H9 (cell line): ENCODE measurements around the gene LHX4. TPM values are rescaled to one million over a fixed set of nuclear protein-coding genes. Genes with fewer than 3 reads are reported as not detected.

ENCODE experiments used
- DNase-seq: peaks from one replicate; pipeline ENCODE4 v3.0.0-alpha.2; 2017
- H2AFZ ChIP-seq: one replicate; pipeline ENCODE4 v1.6.1; 2013; ENCODE audit warnings: mild to moderate bottlenecking, low read length, control low read depth, moderate library complexity
- H2AK5ac ChIP-seq: 2 replicates; pipeline ENCODE4 v1.6.1; 2013; ENCODE audit warnings: low read length, control low read depth, mixed read lengths; ENCODE audit not compliant: insufficient read length
- H2BK120ac ChIP-seq: one replicate; pipeline ENCODE4 v1.6.1; 2013; ENCODE audit warnings: low read depth, mild to moderate bottlenecking, low read length, control low read depth, inconsistent platforms; ENCODE audit not compliant: poor library complexity, severe bottlenecking
- H2BK12ac ChIP-seq: 2 replicates; pipeline ENCODE4 v1.6.1; 2013; ENCODE audit warnings: low read length, control low read depth, mixed read lengths, low read depth; ENCODE audit not compliant: insufficient read length
- H2BK15ac ChIP-seq: 2 replicates; pipeline ENCODE4 v1.6.1; 2013; ENCODE audit warnings: low read depth, low read length, control low read depth
- H2BK20ac ChIP-seq: one replicate; pipeline ENCODE4 v1.6.1; 2013; ENCODE audit warnings: low read depth, mild to moderate bottlenecking, low read length, control low read depth, inconsistent platforms; ENCODE audit not compliant: poor library complexity, severe bottlenecking
- H2BK5ac ChIP-seq: 2 replicates; pipeline ENCODE4 v1.6.1; 2013; ENCODE audit warnings: low read length, control low read depth, mixed read lengths; ENCODE audit not compliant: insufficient read length
- H3K14ac ChIP-seq: 2 replicates; pipeline ENCODE4 v1.6.1; 2013; ENCODE audit warnings: low read length, control low read depth; ENCODE audit not compliant: insufficient read depth
- H3K18ac ChIP-seq: 2 replicates; pipeline ENCODE4 v1.6.1; 2013; ENCODE audit warnings: low read depth, mild to moderate bottlenecking, mixed read lengths, low read length, control low read depth; ENCODE audit not compliant: insufficient read length
- H3K23ac ChIP-seq: 2 replicates; pipeline ENCODE4 v1.6.1; 2013; ENCODE audit warnings: low read length, control low read depth, mixed read lengths, low read depth; ENCODE audit not compliant: insufficient read length
- H3K23me2 ChIP-seq: 2 replicates; pipeline ENCODE4 v1.6.1; 2013; ENCODE audit warnings: low read depth, mild to moderate bottlenecking, mixed read lengths, low read length, control low read depth; ENCODE audit not compliant: insufficient read length, poor library complexity, severe bottlenecking
- H3K27ac ChIP-seq: 2 replicates; pipeline ENCODE4 v1.5.1; 2013; ENCODE audit warnings: low read length, control low read depth, mixed read lengths, low read depth; ENCODE audit not compliant: insufficient read length
- H3K27me3 ChIP-seq: 2 replicates; pipeline ENCODE4 v1.6.1; 2013; ENCODE audit warnings: low read length, control low read depth, inconsistent platforms; ENCODE audit not compliant: insufficient read depth
- H3K4ac ChIP-seq: 2 replicates; pipeline ENCODE4 v1.6.1; 2013; ENCODE audit warnings: low read depth, mild to moderate bottlenecking, control low read depth, inconsistent platforms, low read length, moderate library complexity
- H3K4me1 ChIP-seq: 2 replicates; pipeline ENCODE4 v1.6.1; 2013; ENCODE audit warnings: low read length, control low read depth, inconsistent platforms; ENCODE audit not compliant: insufficient read depth
- H3K4me2 ChIP-seq: 2 replicates; pipeline ENCODE4 v1.6.1; 2013; ENCODE audit warnings: low read length, control low read depth, mixed read lengths; ENCODE audit not compliant: insufficient read length, insufficient read depth
- H3K56ac ChIP-seq: 2 replicates; pipeline ENCODE4 v1.6.1; 2013; ENCODE audit warnings: low read depth, mild to moderate bottlenecking, mixed read lengths, low read length, control low read depth; ENCODE audit not compliant: insufficient read length
- H3K79me1 ChIP-seq: 2 replicates; pipeline ENCODE4 v1.6.1; 2013; ENCODE audit warnings: low read depth, mild to moderate bottlenecking, moderate library complexity, low read length, control low read depth, inconsistent platforms; ENCODE audit not compliant: insufficient read depth, poor library complexity, severe bottlenecking
- H3K79me2 ChIP-seq: 2 replicates; pipeline ENCODE4 v1.6.1; 2013; ENCODE audit warnings: low read length, control low read depth, inconsistent platforms; ENCODE audit not compliant: insufficient read depth
- H3K9ac ChIP-seq: 2 replicates; pipeline ENCODE4 v1.6.1; 2013; ENCODE audit warnings: low read length, control low read depth, mixed read lengths; ENCODE audit not compliant: insufficient read length; ENCODE audit errors: extremely low read depth
- H3K9me3 ChIP-seq: one replicate; pipeline ENCODE4 v1.6.1; 2013; ENCODE audit warnings: low read depth, low read length, inconsistent platforms; ENCODE audit not compliant: control insufficient read depth
- H3T11ph ChIP-seq: one replicate; pipeline ENCODE4 v1.6.1; 2013; ENCODE audit warnings: mild to moderate bottlenecking, low read length, control low read depth, inconsistent platforms
- H4K20me1 ChIP-seq: one replicate; pipeline ENCODE4 v1.6.1; 2013; ENCODE audit not compliant: control insufficient read depth, insufficient read length, insufficient read depth
- H4K5ac ChIP-seq: 2 replicates; pipeline ENCODE4 v1.6.1; 2013; ENCODE audit warnings: low read depth, mild to moderate bottlenecking, mixed read lengths, low read length, control low read depth; ENCODE audit not compliant: insufficient read length
- H4K8ac ChIP-seq: replicated peaks from 2 replicates; pipeline ENCODE4 v1.6.1; 2013; ENCODE audit warnings: low read length, control low read depth, mixed read lengths, low read depth; ENCODE audit not compliant: insufficient read length
- H4K91ac ChIP-seq: 2 replicates; pipeline ENCODE4 v1.6.1; 2013; ENCODE audit warnings: low read depth, mild to moderate bottlenecking, moderate library complexity, mixed read lengths, low read length, control low read depth; ENCODE audit not compliant: insufficient read length
- H3K27ac Mint-ChIP-seq, 3 experiments: 2 replicates in 2 of 3; 3 replicates in 1 of 3; pipeline ENCODE4 v1.8.0; 2020 to 2021; ENCODE audit warnings: mixed read lengths in 3 of 3, mild to moderate bottlenecking in 1 of 3, moderate library complexity in 1 of 3
- H3K27me3 Mint-ChIP-seq: 2 replicates; pipeline ENCODE4 v1.8.0; 2021; ENCODE audit warnings: low read depth, mild to moderate bottlenecking, moderate library complexity, mixed read lengths
- H3K36me3 Mint-ChIP-seq, 3 experiments: 2 replicates in 2 of 3; 3 replicates in 1 of 3; pipeline ENCODE4 v1.8.0; 2020 to 2021; ENCODE audit warnings: low read depth in 3 of 3, mixed read lengths in 3 of 3; ENCODE audit not compliant: insufficient read depth in 1 of 3
- H3K4me1 Mint-ChIP-seq, 2 experiments: 2 replicates each; pipeline ENCODE4 v1.8.0; 2020; ENCODE audit warnings: mixed read lengths in 2 of 2
- H3K4me3 Mint-ChIP-seq, 2 experiments: 2 replicates in 1 of 2; 3 replicates in 1 of 2; pipeline ENCODE4 v1.8.0; 2020 to 2021; ENCODE audit warnings: mild to moderate bottlenecking in 2 of 2, mixed read lengths in 2 of 2, moderate library complexity in 1 of 2
- H3K9me3 Mint-ChIP-seq, 2 experiments: 2 replicates in 1 of 2; 3 replicates in 1 of 2; pipeline ENCODE4 v1.8.0; 2020; ENCODE audit warnings: mild to moderate bottlenecking in 2 of 2, mixed read lengths in 2 of 2, moderate library complexity in 1 of 2
- WGBS: extraction: QIAGEN DNeasy Blood & Tissue Kit; methylation state at CpG from one replicate; pipeline ENCODE4 v1.1.7; 2013; ENCODE audit warnings: missing lambda C conversion rate, low lambda C conversion rate, mixed read lengths; ENCODE audit not compliant: insufficient read length; ENCODE audit errors: extremely low coverage; 5-methylcytosine and 5-hydroxymethylcytosine counted together
- total RNA-seq: library from RNA; stranded (reverse); gene quantifications from 2 replicates; pipeline ENCODE4 v1.2.1, GENCODE V29; 2021
- TF ChIP-seq, protein P1 (sequence below): fragments of 200-600 bp; sonication (generic); conservative IDR thresholded peaks from 3 replicates; pipeline ENCODE4 v1.8.0; 2021; ENCODE audit warnings: antibody characterized with exemption, mild to moderate bottlenecking

Gene LHX4
- total RNA-seq, 1 experiment from 2014 or later, result 1.9 TPM

DNA sequence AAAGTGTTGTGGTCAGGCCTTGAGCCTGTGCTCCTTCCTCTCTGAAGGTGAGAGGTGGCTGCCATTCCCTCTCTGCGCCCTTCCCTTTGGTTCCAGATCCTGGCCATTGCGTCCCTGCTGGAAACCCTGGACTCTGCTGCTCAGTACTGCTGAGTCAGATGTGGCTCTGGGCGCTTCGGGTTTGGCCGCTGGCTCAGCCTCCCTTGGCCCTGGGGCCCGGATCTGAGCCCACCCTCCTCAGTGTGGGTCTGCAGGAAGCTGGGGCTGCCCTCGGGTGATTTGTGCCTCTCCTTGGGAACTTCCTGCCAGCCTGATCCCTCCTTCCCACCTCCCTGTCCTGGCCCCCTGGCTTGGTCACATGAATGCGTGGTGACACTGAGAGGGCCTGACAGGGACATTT, 43.2 kb upstream of the LHX4 start:
- Histone ChIP-seq H2BK20ac (no peak overlapping the region), H4K20me1 (no peaks in the 10 kb centered on the region), H4K8ac (no peak overlapping the region), H3T11ph (no peak overlapping the region), H3K9ac (no peak overlapping the region), H2BK12ac (no peak overlapping the region), H3K79me2 (no peaks in the 10 kb centered on the region), H2BK120ac (no peak overlapping the region), H3K9me3 (no peaks in the 10 kb centered on the region), H3K14ac (no peak overlapping the region), H3K4me2 (no peak overlapping the region), H3K27me3 (no peaks in the 10 kb centered on the region), H3K4ac (no peak overlapping the region), H3K79me1 (no peaks in the 10 kb centered on the region), H3K4me1 (no peaks in the 10 kb centered on the region), H3K23me2 (no peaks in the 10 kb centered on the region), H2BK15ac (no peak overlapping the region), H3K56ac (no peak overlapping the region), H3K27ac (no peak overlapping the region), H3K18ac (no peak overlapping the region), H3K23ac (no peak overlapping the region), H4K5ac (no peak overlapping the region), H2AFZ (no peak overlapping the region), H2BK5ac (no peak overlapping the region), H4K91ac (no peak overlapping the region), H2AK5ac (no peak overlapping the region)
- Mint-ChIP-seq H3K27me3 (no peaks in the 10 kb centered on the region), H3K27ac (peak overlapping the region in 2 of 3 experiments; percentile 64 to 76; a peak in 4 of 7 replicates), H3K4me3 (no peak overlapping the region), H3K4me1 (peaks cover 0 to 7% of the 10 kb centered on the region in 2 experiments; a peak in 2 of 4 replicates), H3K36me3 (peaks cover 17 to 44% (median 41%) of the 10 kb centered on the region in 3 experiments), H3K9me3 (no peaks in the 10 kb centered on the region)
- DNase-seq, result no peak
- TF ChIP-seq, protein P1, sequence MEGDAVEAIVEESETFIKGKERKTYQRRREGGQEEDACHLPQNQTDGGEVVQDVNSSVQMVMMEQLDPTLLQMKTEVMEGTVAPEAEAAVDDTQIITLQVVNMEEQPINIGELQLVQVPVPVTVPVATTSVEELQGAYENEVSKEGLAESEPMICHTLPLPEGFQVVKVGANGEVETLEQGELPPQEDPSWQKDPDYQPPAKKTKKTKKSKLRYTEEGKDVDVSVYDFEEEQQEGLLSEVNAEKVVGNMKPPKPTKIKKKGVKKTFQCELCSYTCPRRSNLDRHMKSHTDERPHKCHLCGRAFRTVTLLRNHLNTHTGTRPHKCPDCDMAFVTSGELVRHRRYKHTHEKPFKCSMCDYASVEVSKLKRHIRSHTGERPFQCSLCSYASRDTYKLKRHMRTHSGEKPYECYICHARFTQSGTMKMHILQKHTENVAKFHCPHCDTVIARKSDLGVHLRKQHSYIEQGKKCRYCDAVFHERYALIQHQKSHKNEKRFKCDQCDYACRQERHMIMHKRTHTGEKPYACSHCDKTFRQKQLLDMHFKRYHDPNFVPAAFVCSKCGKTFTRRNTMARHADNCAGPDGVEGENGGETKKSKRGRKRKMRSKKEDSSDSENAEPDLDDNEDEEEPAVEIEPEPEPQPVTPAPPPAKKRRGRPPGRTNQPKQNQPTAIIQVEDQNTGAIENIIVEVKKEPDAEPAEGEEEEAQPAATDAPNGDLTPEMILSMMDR, result no peak
- no CpG with 5 or more reads among the region's 8 CpGs for WGBS
